GM12892 (cell line): ENCODE results near the gene ST7.

Experiments used
- POLR2A ChIP-seq: IDR thresholded peaks from 2 replicates; pipeline ENCODE4 v1.6.1; 2011; ENCODE audit warnings: low read depth, low read length, control low read depth
- TAF1 ChIP-seq: IDR thresholded peaks from 2 replicates; pipeline ENCODE4 v1.6.1; 2011; ENCODE audit warnings: low read depth, mild to moderate bottlenecking, control low read depth, low read length, borderline replicate concordance

- TF ChIP-seq POLR2A (no peak), TAF1 (no peak)
Observed at GRCh38 chr7:117038408-117038807, 85.1 kb downstream of the ST7 start.
